Colonic mucosa (tissue), 4 donors: ENCODE results near the gene CPAMD8. TPM values are rescaled to one million over a fixed set of nuclear protein-coding genes. Genes with fewer than 3 reads are reported as not detected.
"Not testable (repeated sequence)": the region's sequence is repeated elsewhere in the genome, so short reads cannot be mapped to it uniquely, and the experiment has no call there.

ENCODE experiments used
- DNase-seq: peaks from one replicate; pipeline ENCODE4 v3.0.0-alpha.2; 2020
- H3K27ac ChIP-seq: fragments of 200-600 bp; one replicate; pipeline ENCODE4 v1.8.0; 2021
- H3K27me3 ChIP-seq: fragments of 200-600 bp; one replicate; pipeline ENCODE4 v1.8.0; 2021
- H3K36me3 ChIP-seq: fragments of 200-600 bp; one replicate; pipeline ENCODE4 v1.8.0; 2021
- H3K4me1 ChIP-seq: fragments of 200-600 bp; one replicate; pipeline ENCODE4 v1.8.0; 2021; ENCODE audit warnings: mild to moderate bottlenecking
- H3K4me3 ChIP-seq: fragments of 200-600 bp; one replicate; pipeline ENCODE4 v1.8.0; 2021
- H3K9ac ChIP-seq, 2 donors: one replicate each; pipeline ENCODE4 v1.7.0; 2013; ENCODE audit warnings: control low read depth in 2 of 2, low read depth in 2 of 2, low read length in 2 of 2
- H3K9me3 ChIP-seq: fragments of 200-600 bp; one replicate; pipeline ENCODE4 v1.8.0; 2021
- CTCF ChIP-seq: fragments of 200-600 bp; IDR thresholded peaks from one replicate; pipeline ENCODE4 v1.8.0; 2022; ENCODE audit warnings: antibody characterized with exemption, mild to moderate bottlenecking
- intact Hi-C: fragments of 100-400 bp; cut with DNase I; formaldehyde crosslinking; loops from one replicate; pipeline ENCODE4 v1.14.1; 2022
- total RNA-seq, 2 donors: library from RNA; stranded (reverse); fragmentation: NEBNext Ultra II Directional in 1 of 2; extraction: Animal tissue kit (Norgen Biotek cat#: 25700) in 1 of 2; gene quantifications; one replicate each; pipeline ENCODE4 v1.2.1, GENCODE V29; 2021
- donor health status: healthy.
- donor health status: DM: no; HTN: no; CAD: no.
- donor health status: DM: no; HTN: no; CAD: no.

Gene CPAMD8
- total RNA-seq, 2 donors from 2014 or later = 1.8 to 3.5 TPM

- no peak overlapping the region for H3K9ac ChIP-seq
- DNase-seq = no peak
- H3K4me3 ChIP-seq = no peak overlapping the region
- no peaks in the 10 kb centered on the region for H3K36me3 ChIP-seq
- TF ChIP-seq CTCF = no peak
- H3K4me1 ChIP-seq = no peaks in the 10 kb centered on the region
- H3K9me3 ChIP-seq = no peaks in the 10 kb centered on the region
- no peaks in the 10 kb centered on the region for H3K27me3 ChIP-seq
- H3K27ac ChIP-seq = no peak overlapping the region
- intact Hi-C loops = no loop called here
Observed at GRCh38 chr19:17031741-17032140, 5.1 kb upstream of the CPAMD8 start.

GRCh38 chr19:17027535-17027975 is 945 bp upstream of the CPAMD8 start:
- H3K27me3 ChIP-seq = peaks cover 20% of the 10 kb centered on the region
- H3K4me3 ChIP-seq = no peak overlapping the region
- intact Hi-C loops = no loop called here
- no peaks in the 10 kb centered on the region for H3K4me1 ChIP-seq
- no peak for TF ChIP-seq CTCF
- H3K9me3 ChIP-seq = no peaks in the 10 kb centered on the region
- no peak overlapping the region for H3K27ac ChIP-seq
- no peak overlapping the region for H3K9ac ChIP-seq
- H3K36me3 ChIP-seq = no peaks in the 10 kb centered on the region
- DNase-seq = no peak

GRCh38 chr19:17025991-17026658 is 485 bp downstream of the CPAMD8 start:
- H3K4me1 ChIP-seq = no peaks in the 10 kb centered on the region
- no peaks in the 10 kb centered on the region for H3K9me3 ChIP-seq
- H3K27me3 ChIP-seq = peaks cover 20% of the 10 kb centered on the region
- no peak overlapping the region for H3K27ac ChIP-seq
- peak overlapping the region; percentile 11 for H3K4me3 ChIP-seq
- no peak for DNase-seq
- TF ChIP-seq CTCF = no peak
- H3K9ac ChIP-seq = no peak overlapping the region
- intact Hi-C loops = no loop called here
- no peaks in the 10 kb centered on the region for H3K36me3 ChIP-seq

GRCh38 chr19:17025361-17025760 is 1.2 kb downstream of the CPAMD8 start:
- H3K9me3 ChIP-seq = no peaks in the 10 kb centered on the region
- no peak overlapping the region for H3K27ac ChIP-seq
- H3K27me3 ChIP-seq = peaks cover 20% of the 10 kb centered on the region
- H3K4me1 ChIP-seq = no peaks in the 10 kb centered on the region
- intact Hi-C loops = no loop called here
- no peak overlapping the region for H3K4me3 ChIP-seq
- no peak for TF ChIP-seq CTCF
- no peaks in the 10 kb centered on the region for H3K36me3 ChIP-seq
- H3K9ac ChIP-seq = no peak overlapping the region
- no peak for DNase-seq

- DNase-seq, H3K4me1 ChIP-seq, H3K9ac ChIP-seq, H3K36me3 ChIP-seq, H3K9me3 ChIP-seq, intact Hi-C loops, H3K4me3 ChIP-seq, H3K27ac ChIP-seq: not testable (repeated sequence)
- peaks cover 20% of the 10 kb centered on the region for H3K27me3 ChIP-seq
Observed at GRCh38 chr19:17024941-17025340, 1.7 kb downstream of the CPAMD8 start.

- no peaks in the 10 kb centered on the region for H3K9me3 ChIP-seq
- no peak for DNase-seq
- peaks cover 20% of the 10 kb centered on the region for H3K27me3 ChIP-seq
- no peak overlapping the region for H3K4me3 ChIP-seq
- no peak for TF ChIP-seq CTCF
- intact Hi-C loops = no loop called here
- no peak overlapping the region for H3K9ac ChIP-seq
- H3K27ac ChIP-seq = no peak overlapping the region
- no peaks in the 10 kb centered on the region for H3K4me1 ChIP-seq
- H3K36me3 ChIP-seq = no peaks in the 10 kb centered on the region
Observed at GRCh38 chr19:17023805-17024204, 2.8 kb downstream of the CPAMD8 start.
